Stimulated activated CD4-positive, alpha-beta T cell treated with anti-CD3 and anti-CD28 coated beads, Interleukin-2, amount 100 ng/mL, for 4 hours (primary cell): ENCODE data around the gene SYTL2.

Source experiments
- DNase-seq: peaks from one replicate; pipeline ENCODE4 v3.0.0-alpha.2; 2020; ENCODE audit warnings: low read depth

Gene SYTL2

GRCh38 chr11:85732965-85733364 is 78.0 kb downstream of the SYTL2 start:
- no peak for DNase-seq

GRCh38 chr11:85726381-85726780 is 84.6 kb downstream of the SYTL2 start:
- no peak for DNase-seq

- DNase-seq, result no peak
Observed at GRCh38 chr11:85725510-85726258, 85.3 kb downstream of the SYTL2 start.

GRCh38 chr11:85724748-85725465 is 86.0 kb downstream of the SYTL2 start:
- no peak for DNase-seq

GRCh38 chr11:85723088-85723487 is 87.9 kb downstream of the SYTL2 start:
- DNase-seq, result no peak

GRCh38 chr11:85721191-85721590 is 89.8 kb downstream of the SYTL2 start:
- DNase-seq, result no peak

GRCh38 chr11:85718991-85719807 is 91.7 kb downstream of the SYTL2 start:
- DNase-seq, result no peak

GRCh38 chr11:85718126-85718943 is 92.6 kb downstream of the SYTL2 start:
- no peak for DNase-seq

GRCh38 chr11:85717429-85717828 is 93.5 kb downstream of the SYTL2 start:
- DNase-seq, result no peak

GRCh38 chr11:85712953-85713352 is 98.0 kb downstream of the SYTL2 start:
- no peak for DNase-seq

GRCh38 chr11:85710917-85711316 is 100.0 kb downstream of the SYTL2 start:
- no peak for DNase-seq

GRCh38 chr11:85709941-85710702 is 100.8 kb downstream of the SYTL2 start:
- DNase-seq, result no peak

GRCh38 chr11:85705800-85706199 is 105.1 kb downstream of the SYTL2 start:
- DNase-seq, result no peak

- DNase-seq, result no peak
Observed at GRCh38 chr11:85704967-85705366, 106.0 kb downstream of the SYTL2 start.

GRCh38 chr11:85699957-85700741 is 110.8 kb downstream of the SYTL2 start:
- DNase-seq, result no peak

GRCh38 chr11:85698195-85698594 is 112.7 kb downstream of the SYTL2 start:
- DNase-seq, result no peak

GRCh38 chr11:85697747-85698146 is 113.2 kb downstream of the SYTL2 start:
- DNase-seq, result no peak

GRCh38 chr11:85695546-85695945 is 115.4 kb downstream of the SYTL2 start:
- no peak for DNase-seq

- peak; percentile 26 for DNase-seq
Observed at GRCh38 chr11:85694385-85694980, 116.5 kb downstream of the SYTL2 start.
